HEK293 (cell line): ENCODE results near the gene EDC3.
"Not testable (repeated sequence)": the region's sequence is repeated elsewhere in the genome, so short reads cannot be mapped to it uniquely, and the experiment has no call there.

ENCODE experiments used
- CTCF ChIA-PET: fragments of 350-600 bp; formaldehyde crosslinking; extraction: SDS; loops from one replicate; lab custom pipeline; 2021; ENCODE audit warnings: antibody characterized with exemption; lab: Yijun Ruan, JAX
- POLR2A ChIA-PET: fragments of 300-600 bp; formaldehyde crosslinking; extraction: SDS; loops from one replicate; lab custom pipeline; 2020; ENCODE audit warnings: antibody characterized with exemption, inconsistent platforms; lab: Yijun Ruan, JAX
- H3K27ac ChIP-seq: fragments of 200-500 bp; sonication (Bioruptor generic); 2 replicates; pipeline ENCODE4 v1.5.1; 2014; ENCODE audit warnings: low read depth, low read length, control low read depth, inconsistent platforms; ENCODE audit errors: extremely low read depth
- H3K36me3 ChIP-seq, 2 experiments: fragments of 200-500 bp in 1 of 2; sonication (Bioruptor generic) in 1 of 2; 1 replicate in 1 of 2; 2 replicates in 1 of 2; pipeline ENCODE4 v1.5.1; 2014 to 2017; ENCODE audit warnings: inconsistent platforms in 2 of 2, low read length in 2 of 2; ENCODE audit not compliant: control insufficient read depth in 2 of 2, insufficient read depth in 1 of 2
- H3K4me1 ChIP-seq: fragments of 200-500 bp; sonication (Bioruptor generic); 2 replicates; pipeline ENCODE4 v1.5.1; 2014; ENCODE audit warnings: mild to moderate bottlenecking, low read length, inconsistent platforms; ENCODE audit not compliant: control insufficient read depth, insufficient read depth
- H3K4me3 ChIP-seq: 2 replicates; pipeline ENCODE4 v1.5.1; 2011; ENCODE audit warnings: low read depth, mild to moderate bottlenecking, control low read depth, low read length, moderate library complexity
- H3K9me3 ChIP-seq: fragments of 200-500 bp; sonication (Bioruptor generic); 2 replicates; pipeline ENCODE4 v1.5.1; 2014; ENCODE audit warnings: low read depth, low read length, inconsistent platforms; ENCODE audit not compliant: control insufficient read depth, insufficient read depth
- EGR2 ChIP-seq: fragments of 450-650 bp; formaldehyde crosslinking; IDR thresholded peaks from 2 replicates; pipeline ENCODE4 v1.5.1; 2016; ENCODE audit warnings: low read depth, missing biosample characterization, missing genetic modification characterization
- GLIS1 ChIP-seq: fragments of 450-650 bp; formaldehyde crosslinking; IDR thresholded peaks from 2 replicates; pipeline ENCODE4 v1.5.1; 2016; ENCODE audit warnings: missing biosample characterization, missing genetic modification characterization
- OVOL3 ChIP-seq: fragments of 450-650 bp; formaldehyde crosslinking; IDR thresholded peaks from 2 replicates; pipeline ENCODE4 v1.5.1; 2016; ENCODE audit warnings: missing biosample characterization, missing genetic modification characterization
- RBAK ChIP-seq: fragments of 450-650 bp; formaldehyde crosslinking; IDR thresholded peaks from 2 replicates; pipeline ENCODE4 v1.5.1; 2016; ENCODE audit warnings: missing biosample characterization, missing genetic modification characterization
- ZFHX2 ChIP-seq: fragments of 450-650 bp; formaldehyde crosslinking; conservative IDR thresholded peaks from 2 replicates; pipeline ENCODE4 v1.5.1; 2016; ENCODE audit warnings: missing biosample characterization, missing genetic modification characterization
- ZNF394 ChIP-seq: fragments of 450-650 bp; formaldehyde crosslinking; IDR thresholded peaks from 2 replicates; pipeline ENCODE4 v1.5.1; 2016; ENCODE audit warnings: missing biosample characterization, missing genetic modification characterization, mild to moderate bottlenecking, moderate library complexity, borderline replicate concordance
- ZNF600 ChIP-seq: fragments of 450-650 bp; formaldehyde crosslinking; IDR thresholded peaks from 2 replicates; pipeline ENCODE4 v1.5.1; 2016; ENCODE audit warnings: missing biosample characterization, missing genetic modification characterization
- ZNF623 ChIP-seq: fragments of 450-650 bp; formaldehyde crosslinking; IDR thresholded peaks from 2 replicates; pipeline ENCODE4 v1.5.1; 2016; ENCODE audit warnings: missing biosample characterization, missing genetic modification characterization
- ZNF664 ChIP-seq: fragments of 450-650 bp; formaldehyde crosslinking; IDR thresholded peaks from 2 replicates; pipeline ENCODE4 v1.5.1; 2016; ENCODE audit warnings: missing biosample characterization, missing genetic modification characterization
- ZNF792 ChIP-seq: fragments of 450-650 bp; formaldehyde crosslinking; IDR thresholded peaks from 2 replicates; pipeline ENCODE4 v1.5.1; 2016; ENCODE audit warnings: missing biosample characterization, missing genetic modification characterization
- TF ChIP-seq, protein P1 (sequence below): fragments of 450-650 bp; formaldehyde crosslinking; IDR thresholded peaks from 2 replicates; pipeline ENCODE4 v1.5.1; 2017; ENCODE audit warnings: missing biosample characterization, mild to moderate bottlenecking, missing genetic modification characterization, moderate library complexity

Gene EDC3

DNA sequence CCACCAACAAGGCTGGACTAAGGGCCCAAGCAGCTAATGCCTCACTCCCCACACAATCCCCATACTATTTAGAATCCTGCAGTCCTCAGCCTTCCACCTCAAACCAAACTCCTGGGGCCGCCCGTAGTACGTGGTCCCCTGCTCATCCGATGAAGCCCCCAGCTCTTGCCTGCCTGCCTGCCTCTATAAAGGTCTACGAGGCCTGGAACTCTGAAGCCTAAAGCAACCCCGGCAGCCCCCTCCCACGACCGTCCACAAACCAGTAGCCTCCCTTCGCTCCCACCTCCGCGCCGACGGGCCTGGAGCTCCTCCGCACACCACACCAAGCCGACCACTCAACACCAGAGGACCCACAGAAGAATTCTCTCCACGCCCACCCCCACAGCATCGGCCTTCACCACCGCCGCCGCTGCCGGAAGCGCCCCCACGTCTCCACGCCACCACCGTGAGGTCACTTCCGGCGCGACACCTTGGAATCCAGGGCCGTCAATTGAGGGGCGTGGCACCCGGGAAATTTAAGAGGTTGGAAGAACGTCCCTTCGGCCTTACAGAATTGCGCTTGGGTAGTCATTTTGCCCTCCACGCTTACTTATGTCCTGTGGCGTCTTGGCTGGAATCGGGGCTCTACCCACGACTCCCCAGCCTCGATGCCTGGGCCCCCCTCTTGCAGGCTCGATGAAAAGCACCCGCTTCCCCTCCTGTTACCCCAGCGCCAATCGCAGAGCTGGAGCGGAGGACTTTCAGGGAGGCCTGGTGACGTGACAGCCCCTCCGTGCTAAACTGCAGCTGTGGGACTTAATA, at the start of gene EDC3 (continued):
- TF ChIP-seq ZNF394 (tag by site-specific recombination) (no peak), RBAK (tag by site-specific recombination) (no peak), ZNF792 (tag by site-specific recombination) (no peak)

DNA sequence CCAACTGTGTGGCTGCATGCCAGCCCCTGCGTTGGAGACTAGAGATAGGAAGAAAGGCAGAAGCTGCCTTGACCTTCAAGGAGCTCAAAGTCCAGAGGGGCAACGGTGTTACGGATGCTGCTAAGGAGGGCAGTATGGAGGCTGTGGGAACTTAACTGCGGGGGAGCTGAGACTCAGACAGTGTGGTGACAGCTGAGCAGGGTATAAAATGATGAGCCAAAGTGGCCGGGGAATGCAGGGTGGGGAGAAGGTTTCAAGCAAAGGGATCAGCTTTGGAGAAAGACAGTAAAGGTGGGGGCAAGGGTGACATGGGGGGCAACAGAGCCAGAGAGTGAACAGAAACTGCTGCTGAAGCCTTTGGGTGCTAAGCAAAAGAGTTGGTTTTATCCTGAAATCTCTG, 46.6 kb upstream of the EDC3 start:
- Histone ChIP-seq H3K9me3 (no peaks in the 10 kb centered on the region), H3K4me3 (no peak overlapping the region), H3K4me1 (no peaks in the 10 kb centered on the region), H3K36me3 (no peaks in the 10 kb centered on the region; a peak in 1 of 3 replicates), H3K27ac (no peak overlapping the region)
- TF ChIP-seq ZNF792 (tag by site-specific recombination) (no peak), ZNF600 (tag by site-specific recombination) (0 out of 2 replicates have a peak, but pooled peaks have one; percentile 31)
- ChIA-PET POLR2A (no interaction called here), CTCF (interaction anchor here (0.8 to 1.8 kb wide), 3 partner anchors 27 to 107 kb away, joined by 3 to 8 read pairs (median 8); no protein-coding TSS in a partner anchor)

- H3K4me3 ChIP-seq, H3K4me1 ChIP-seq, POLR2A ChIA-PET, H3K36me3 ChIP-seq, H3K27ac ChIP-seq, H3K9me3 ChIP-seq: not testable (repeated sequence)
- CTCF ChIA-PET, result interaction anchor here (2.3 kb wide), 1 partner anchor 31 kb away, joined by 9 read pairs; no protein-coding TSS in a partner anchor
- peak; percentile 74; the same call in 1 of the 2 replicates for TF ChIP-seq EGR2 (tag by site-specific recombination)
- peak; percentile 39; the same call in 1 of the 2 replicates for TF ChIP-seq ZFHX2 (tag by site-specific recombination)
- TF ChIP-seq GLIS1 (tag by site-specific recombination), result 0 out of 2 replicates have a peak, but pooled peaks have one; percentile 26
Observed at GRCh38 chr15:74738239-74738638, 42.4 kb upstream of the EDC3 start.

GRCh38 chr15:74735305-74735704, 39.5 kb upstream of the EDC3 start:
- POLR2A ChIA-PET, result no interaction called here

DNA sequence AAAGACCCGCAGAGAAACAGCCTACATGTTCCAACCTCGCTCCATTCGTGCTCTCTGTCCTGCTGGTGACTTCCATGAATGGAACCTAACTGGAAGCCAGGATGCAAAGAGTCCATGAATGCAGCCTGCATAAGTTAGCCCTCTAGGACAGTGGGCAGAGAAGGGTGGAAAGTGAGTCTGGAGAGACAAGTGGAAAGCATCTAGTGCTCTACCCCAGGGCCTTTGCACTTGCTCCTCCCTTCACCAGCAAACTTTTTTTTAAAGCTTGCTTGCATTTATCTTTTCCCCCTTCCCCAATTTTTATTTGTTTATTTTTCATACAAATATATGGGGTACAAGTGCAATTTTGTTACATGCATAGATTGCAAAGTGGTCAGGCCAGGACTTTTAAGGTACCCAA, 37.4 kb upstream of the EDC3 start:
- ChIA-PET CTCF (interaction anchor here (0.5 to 1.3 kb wide), 2 partner anchors 22 to 37 kb away, joined by 4 read pairs; no protein-coding TSS in a partner anchor), POLR2A (no interaction called here)

More at GRCh38 chr15:74735305-74735704, 39.5 kb upstream of the EDC3 start:
- no peak overlapping the region for H3K4me3 ChIP-seq
- no peak overlapping the region for H3K27ac ChIP-seq
- no peaks in the 10 kb centered on the region for H3K4me1 ChIP-seq
- no peaks in the 10 kb centered on the region for H3K9me3 ChIP-seq
- CTCF ChIA-PET, result interaction anchor here (0.7 to 1.9 kb wide), 4 partner anchors 34 to 118 kb away, joined by 3 to 8 read pairs (median 5); no protein-coding TSS in a partner anchor
- TF ChIP-seq ZNF664 (tag by site-specific recombination), result no peak
- H3K36me3 ChIP-seq, result no peaks in the 10 kb centered on the region

More for the DNA sequence above, 37.4 kb upstream of the EDC3 start:
- Histone ChIP-seq H3K4me3 (no peak overlapping the region), H3K36me3 (no peaks in the 10 kb centered on the region), H3K27ac (no peak overlapping the region), H3K4me1 (no peaks in the 10 kb centered on the region), H3K9me3 (no peaks in the 10 kb centered on the region)
- TF ChIP-seq, protein P1, sequence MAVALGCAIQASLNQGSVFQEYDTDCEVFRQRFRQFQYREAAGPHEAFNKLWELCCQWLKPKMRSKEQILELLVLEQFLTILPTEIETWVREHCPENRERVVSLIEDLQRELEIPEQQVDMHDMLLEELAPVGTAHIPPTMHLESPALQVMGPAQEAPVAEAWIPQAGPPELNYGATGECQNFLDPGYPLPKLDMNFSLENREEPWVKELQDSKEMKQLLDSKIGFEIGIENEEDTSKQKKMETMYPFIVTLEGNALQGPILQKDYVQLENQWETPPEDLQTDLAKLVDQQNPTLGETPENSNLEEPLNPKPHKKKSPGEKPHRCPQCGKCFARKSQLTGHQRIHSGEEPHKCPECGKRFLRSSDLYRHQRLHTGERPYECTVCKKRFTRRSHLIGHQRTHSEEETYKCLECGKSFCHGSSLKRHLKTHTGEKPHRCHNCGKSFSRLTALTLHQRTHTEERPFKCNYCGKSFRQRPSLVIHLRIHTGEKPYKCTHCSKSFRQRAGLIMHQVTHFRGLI (tag by site-specific recombination), result no peak
- no peak for TF ChIP-seq OVOL3 (tag by site-specific recombination)
- TF ChIP-seq ZNF623, result peak; percentile 97
- no peak for TF ChIP-seq ZFHX2 (tag by site-specific recombination)
